Body of pancreas (tissue), 4 donors: ENCODE measurements around the gene BCAS4.

ENCODE experiments used
- CTCF ChIP-seq, 7 experiments: fragments of 450-650 bp in 4 of 7; fragments of 200-600 bp in 3 of 7; sonication (generic) in 3 of 7; IDR thresholded peaks; one replicate each; pipeline ENCODE4 v1.5.1; 2016 to 2019; ENCODE audit warnings: antibody characterized with exemption in 7 of 7
- POLR2A ChIP-seq, 3 donors: fragments of 450-650 bp; IDR thresholded peaks; one replicate each; pipeline ENCODE4 v1.6.1; 2016; ENCODE audit warnings: antibody characterized with exemption in 3 of 3, mild to moderate bottlenecking in 2 of 3

- TF ChIP-seq POLR2A (IDR thresholded peaks at IDR 0.05): no peak
- no peak for TF ChIP-seq CTCF (IDR thresholded peaks at IDR 0.05)
Measured at GRCh38 chr20:50879649-50880550, 85.0 kb downstream of the BCAS4 start.
